NCI-H524 treated with DMSO at 0.1 percent for 48 hours (cell line): ENCODE results near the gene SBF2.
"Not testable (repeated sequence)": the region's sequence is repeated elsewhere in the genome, so short reads cannot be mapped to it uniquely, and the experiment has no call there.

ENCODE experiments used
- DNase-seq: peaks from one replicate; lab custom pipeline; 2025; lab: John Stamatoyannopoulos, UW

The SBF2 gene

DNA sequence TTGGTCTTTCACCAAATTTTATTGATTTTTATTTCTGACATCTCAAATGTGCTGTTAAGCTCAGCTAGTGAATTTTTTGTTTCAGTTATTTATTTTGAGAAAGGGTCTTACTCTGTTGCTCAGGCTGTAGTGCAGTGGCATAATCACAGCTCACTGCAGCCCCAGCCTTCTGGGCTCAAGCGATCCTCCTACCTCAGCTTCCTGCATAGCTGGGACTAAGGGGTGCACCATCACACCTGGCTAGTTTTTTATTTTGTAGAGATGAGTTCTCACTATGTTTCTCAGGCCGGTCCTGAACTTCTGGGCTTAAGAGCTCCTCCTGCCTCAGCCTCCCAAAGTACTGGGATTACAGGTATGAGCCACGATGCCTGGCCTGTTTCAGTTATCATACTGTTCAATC is 282.0 kb downstream of the SBF2 start:
- no peak for DNase-seq

DNA sequence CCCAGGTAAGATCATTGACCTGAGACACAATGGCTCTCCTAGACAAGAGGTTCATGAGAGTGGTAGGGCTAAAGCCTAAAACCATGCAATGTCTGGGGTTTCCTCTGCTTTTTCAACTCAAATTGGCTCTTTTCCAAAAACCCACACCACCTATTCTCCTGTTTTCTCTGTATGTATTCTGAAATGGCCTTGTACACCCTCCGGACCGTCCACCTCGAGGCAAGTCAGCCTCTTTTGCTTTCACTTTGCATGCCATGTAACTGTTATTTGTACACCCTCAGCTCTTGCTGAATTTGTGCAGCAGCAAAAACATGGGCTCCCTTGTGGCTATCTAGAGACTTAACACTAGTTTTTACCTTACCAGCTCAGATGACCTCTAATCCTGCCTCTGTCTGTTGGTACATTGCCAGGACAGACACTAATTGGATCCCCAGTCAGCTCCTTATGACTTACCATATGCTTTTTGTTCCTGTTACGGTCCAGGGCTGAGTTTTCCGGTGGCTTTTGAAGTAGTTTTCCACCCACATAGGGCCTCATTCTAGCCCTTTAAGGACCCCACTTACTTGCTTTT is 288.0 kb downstream of the SBF2 start:
- DNase-seq, result peak; percentile 72

DNA sequence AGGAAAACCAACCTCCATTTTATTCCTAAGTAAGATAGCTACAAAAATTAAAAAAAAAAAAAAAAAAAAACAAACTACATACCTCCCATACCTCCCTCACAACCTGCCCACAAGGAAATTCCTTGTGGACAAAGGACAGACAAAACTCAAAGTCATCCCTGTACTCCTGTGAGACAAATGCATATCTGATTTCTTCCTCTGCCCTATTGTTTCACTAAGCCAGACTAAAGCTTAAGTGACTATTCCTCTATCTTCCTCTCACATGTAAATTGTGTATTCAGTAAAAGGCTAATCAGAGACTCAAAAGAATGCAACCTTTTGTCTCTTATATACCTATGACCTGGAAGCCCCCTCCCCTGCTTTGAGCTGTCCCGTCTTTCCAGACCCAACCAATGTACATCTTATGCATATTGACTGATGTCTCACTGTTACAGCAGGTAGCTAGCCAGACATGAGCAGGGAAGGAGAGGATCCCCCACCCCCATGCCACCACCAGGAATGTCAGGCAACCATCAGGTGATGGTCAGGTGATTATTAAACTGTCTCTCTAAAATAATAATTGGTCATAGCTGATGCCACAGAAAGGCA is 289.4 kb downstream of the SBF2 start:
- DNase-seq, result no peak

DNA sequence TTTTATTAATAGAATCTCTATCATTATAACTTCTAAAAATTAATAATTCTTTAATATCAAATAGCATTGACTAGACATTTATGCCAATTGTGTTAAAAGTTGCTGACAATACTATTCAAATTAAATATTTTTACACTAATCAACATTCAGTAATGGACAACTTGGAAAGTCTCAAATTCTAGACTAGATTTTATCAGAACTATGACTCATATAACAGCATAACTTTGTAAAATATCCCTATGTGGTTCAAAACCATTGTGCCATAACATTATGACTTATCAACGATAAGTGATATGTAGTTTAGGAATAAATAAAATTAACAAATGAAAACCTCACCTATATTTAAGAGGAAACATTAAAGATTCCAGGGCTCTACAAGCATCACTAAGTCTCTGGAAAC is 291.8 kb downstream of the SBF2 start:
- DNase-seq, result no peak

DNA sequence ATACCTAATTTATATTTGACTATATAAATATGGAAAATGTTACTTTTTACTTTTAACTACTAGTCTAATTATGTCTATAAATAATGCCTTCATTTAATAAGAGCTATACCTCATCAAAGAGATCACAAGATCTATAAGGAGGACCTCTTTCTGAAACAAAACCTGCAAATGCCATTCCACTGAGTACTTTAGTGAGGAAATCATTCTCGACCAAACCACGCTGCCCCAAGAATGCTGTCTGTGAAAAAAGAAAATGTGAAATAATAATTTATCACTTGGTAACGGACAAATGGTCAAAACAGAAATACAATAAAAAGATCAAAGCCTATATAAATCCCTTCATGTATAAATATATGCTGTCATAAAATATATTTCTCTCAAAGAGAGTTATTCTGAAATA is 301.7 kb downstream of the SBF2 start:
- DNase-seq, result no peak

DNA sequence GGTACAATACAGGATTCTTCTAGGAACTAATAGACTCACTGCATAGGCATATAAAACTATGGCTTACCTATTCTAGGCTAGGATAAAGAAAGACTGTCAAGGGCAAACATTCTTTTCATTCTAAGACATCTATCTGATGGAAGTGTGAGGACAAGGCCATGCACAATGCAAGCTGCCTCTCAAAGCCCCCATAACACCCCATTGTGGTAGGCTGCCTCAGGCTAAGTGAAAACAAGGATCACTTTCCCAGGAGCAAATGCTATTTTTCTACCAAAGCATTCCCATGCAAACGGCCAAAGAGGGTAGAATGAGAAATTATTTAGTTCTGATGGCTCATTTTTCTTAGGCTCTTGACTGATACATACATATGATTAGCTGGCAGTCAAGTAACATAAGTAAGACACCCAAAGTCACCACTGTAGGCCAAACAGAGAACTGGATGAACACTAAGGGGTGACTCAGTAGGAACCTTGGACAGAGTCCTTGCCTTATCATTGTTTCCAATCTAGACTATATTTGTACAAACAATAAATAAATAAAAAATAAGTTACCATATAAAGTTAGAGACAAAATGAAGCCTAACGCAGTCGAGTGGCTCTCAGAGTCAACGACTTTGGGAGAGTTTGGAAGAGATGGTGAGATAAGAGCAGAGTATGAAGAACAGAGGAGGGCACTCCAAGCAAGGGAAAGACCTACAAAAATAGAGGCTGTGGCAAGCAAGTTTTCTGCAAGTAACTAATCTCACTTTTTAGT is 303.6 kb downstream of the SBF2 start:
- no peak for DNase-seq

DNA sequence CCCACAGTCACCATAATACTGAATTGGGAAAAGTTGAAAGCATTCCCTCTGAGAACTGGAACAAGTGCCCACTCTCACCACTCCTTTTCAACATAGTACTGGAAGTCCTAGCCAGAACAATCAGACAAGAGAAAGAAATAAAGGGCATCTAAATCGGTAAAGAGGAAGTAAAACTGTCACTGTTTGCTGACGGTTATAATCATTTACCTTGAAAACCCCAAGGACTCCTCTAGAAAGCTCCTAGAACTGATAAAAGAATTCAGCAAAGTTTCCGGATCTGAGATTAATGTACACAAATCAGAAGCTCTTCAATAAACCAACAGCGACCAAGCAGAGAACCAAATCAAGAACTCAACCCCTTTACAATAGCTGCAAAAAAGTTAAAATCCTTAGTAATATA is 306.7 kb downstream of the SBF2 start:
- not testable (repeated sequence) for DNase-seq

DNA sequence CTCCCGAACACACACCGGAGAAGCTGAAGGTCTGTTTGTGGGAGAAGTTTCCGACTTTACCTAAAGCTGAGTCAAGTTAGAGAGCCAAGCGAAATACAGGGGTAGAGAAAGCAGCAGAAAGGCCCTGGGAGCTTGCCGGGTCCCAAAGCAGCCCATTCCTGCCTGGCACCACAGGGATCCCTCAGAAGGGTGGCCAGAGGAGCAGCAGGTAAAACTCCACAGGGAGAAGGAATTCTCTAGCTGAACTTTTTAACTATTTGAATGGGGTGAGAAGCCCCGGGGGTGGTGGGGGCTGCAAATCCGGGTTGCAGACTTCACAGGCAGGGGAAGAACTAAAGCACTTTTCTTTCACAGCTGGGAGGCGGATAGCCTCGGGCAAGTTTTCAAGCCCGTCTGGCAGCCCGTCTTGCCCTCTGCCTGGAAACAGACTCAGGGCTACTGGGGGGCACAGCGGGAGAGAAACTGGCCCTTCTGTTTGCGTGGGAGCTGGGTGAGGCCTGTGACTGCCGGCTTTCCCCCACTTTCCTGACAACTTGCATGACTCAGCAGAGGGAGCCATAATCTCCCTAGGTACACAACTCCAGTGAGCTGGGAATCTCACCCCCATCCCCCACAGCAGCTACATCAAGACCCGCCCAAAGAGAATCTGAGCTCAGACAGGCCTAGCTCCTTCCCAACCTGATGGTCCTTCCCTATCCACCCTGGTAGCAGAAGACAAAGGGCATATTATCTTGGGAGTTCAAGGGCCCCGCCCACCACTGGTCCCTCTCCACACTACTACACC is 311.0 kb downstream of the SBF2 start:
- no peak for DNase-seq

DNA sequence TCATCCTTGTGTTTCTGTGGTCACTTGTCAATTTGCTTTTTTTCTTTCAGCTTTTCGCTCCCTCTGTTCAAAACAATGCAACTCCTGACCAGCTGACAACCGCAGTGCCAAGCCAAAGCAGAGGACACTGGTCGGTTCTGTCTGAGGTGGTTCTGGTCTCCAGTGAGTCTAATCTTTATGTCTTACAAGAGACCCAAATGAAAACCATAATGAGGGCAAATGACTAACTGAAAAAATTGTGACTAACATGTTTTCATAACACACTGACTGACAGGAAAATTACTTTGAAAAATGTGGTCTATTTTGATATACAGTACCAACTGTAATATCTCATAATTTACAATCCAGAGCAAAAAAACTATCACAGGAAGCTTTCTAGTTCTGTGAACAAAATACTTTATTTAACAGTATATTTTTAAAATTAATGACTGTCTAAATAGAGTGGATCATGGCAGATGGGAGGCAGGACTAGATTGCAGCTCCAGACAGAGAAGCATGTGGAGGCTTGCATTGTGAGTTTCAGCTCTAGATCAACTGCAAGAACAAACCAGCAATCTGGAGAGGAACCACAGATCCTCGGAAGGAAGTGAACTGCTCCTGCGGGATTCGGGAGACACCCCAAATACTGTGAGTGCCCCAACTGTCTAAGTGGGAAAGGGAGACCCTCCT is 311.8 kb downstream of the SBF2 start:
- no peak for DNase-seq

DNA sequence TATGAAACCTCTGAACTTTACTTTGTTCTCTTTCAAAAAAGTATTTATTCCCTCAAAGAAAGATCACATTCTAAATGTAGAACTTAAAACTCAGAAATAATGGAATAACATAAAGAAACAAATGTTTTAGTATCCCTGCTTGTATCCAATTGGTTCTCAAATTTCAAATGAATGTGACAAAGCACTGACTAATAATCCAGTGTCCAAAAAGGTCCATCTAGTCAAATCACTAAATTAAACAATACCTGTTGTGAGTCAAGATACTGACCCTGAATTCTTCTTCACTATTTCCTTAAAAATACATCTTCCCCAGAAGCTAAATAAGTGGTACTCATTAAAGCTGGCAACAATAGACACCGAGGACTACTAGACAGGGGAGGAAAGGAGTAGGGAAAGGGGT is 313.1 kb downstream of the SBF2 start:
- no peak for DNase-seq

DNA sequence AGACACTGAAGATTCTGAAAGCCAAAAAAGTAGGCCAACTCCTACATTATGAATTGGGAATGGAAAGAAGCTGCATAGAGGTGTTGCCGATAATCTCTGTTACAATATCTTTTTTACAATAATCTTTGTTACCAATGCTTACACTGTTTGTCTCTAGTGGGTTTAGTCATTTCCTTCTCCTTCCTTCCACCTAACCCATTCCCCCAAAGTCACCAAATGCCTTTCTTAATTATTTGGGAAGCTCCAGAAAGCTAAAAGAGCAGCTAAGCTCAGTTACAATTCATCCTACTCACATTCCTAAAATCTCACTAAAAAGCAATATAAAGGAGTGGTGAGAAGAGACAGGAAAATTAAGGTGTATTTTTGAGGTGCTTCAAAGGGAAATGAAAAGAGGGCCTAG is 316.5 kb downstream of the SBF2 start:
- DNase-seq, result no peak

DNA sequence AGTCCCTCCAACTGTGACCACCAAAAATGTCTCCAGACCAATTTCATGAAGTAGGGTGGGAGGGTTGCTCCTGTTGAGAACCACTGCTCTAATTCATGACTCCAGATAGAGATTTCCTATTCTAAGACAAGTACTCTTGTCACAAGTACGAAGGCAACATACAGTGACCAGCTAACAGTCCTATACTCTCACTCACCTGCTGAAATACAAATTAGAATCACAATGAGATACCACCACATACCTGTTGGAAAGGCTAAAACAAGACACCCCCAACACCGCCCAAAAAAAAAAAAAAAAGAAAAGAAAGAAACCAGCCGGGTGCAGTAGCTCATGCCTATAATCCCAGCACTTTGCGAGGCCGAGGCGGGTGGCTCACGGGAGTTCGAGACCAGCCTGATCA is 319.6 kb downstream of the SBF2 start:
- no peak for DNase-seq

DNA sequence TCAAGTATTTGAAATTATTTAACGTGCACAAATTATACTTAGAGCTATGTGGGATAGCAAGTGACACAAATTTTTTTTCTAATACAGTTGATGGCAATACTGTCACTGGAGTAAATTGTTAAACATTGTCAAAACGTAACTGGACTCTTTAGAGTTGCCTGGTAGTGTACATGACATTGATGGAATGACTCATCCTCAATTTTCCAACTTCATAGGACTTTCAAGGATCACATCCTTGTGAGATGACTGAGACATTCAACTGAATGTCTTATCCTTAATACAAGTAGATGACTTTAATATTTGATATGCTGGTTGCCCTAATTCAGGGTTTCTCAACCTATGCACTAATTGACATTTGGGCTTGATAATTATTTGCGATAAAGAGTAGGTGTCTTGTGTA is 320.1 kb downstream of the SBF2 start:
- DNase-seq, result no peak

DNA sequence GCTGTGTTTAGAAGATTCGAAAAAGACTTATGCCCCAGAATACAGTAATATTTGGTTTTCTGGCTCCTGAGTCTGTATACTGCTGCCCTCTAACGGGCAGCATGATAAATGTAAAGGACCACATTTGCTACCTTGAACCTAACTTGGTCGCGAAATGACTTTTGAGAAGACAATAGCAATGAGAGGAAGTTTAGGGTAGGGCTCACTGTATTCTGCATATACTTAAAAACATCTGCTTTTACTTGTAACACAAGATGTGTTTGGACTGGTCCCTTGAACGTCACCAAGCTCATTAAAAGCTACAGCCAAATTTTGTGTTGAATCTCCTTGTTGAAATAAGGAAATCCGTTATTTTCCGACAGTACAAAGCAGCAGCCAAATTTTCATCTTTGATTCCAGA is 321.0 kb downstream of the SBF2 start:
- no peak for DNase-seq

DNA sequence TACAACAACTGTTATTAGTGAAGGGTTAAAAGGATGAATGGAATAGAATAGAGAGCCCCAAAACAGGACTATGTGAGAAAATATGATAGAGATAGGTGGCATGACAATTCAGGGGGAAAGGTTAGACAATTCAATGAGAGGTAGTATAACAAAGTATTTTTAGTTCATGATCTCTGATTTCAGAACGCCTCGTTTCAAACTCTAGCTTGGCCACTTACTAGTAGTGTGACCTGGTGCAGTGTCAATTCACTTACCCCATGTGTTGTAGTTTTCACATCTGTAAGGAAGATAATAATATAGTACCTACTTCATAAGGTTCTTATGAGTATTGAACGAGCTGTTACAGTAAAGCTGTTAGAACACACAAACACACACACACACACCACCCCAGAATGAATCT is 322.1 kb downstream of the SBF2 start:
- DNase-seq, result no peak

DNA sequence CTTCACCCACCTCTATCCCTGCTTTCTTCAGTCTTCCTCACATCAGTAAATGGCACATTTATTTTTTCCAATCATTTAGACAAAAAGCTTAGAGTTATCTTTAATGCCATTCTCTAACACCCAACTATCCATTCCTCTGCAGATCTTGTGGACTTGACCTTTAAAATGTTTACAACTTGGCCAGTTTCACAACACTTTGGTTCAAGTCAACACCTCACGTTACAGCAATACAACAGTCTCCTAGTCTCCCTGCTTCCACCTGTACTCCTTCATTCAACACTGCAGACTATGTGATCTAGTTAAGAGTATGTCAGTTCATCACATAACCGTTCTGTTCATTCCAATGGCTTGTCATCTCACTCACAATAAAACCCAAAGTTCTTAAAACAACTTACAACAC is 325.0 kb downstream of the SBF2 start:
- DNase-seq, result no peak

DNA sequence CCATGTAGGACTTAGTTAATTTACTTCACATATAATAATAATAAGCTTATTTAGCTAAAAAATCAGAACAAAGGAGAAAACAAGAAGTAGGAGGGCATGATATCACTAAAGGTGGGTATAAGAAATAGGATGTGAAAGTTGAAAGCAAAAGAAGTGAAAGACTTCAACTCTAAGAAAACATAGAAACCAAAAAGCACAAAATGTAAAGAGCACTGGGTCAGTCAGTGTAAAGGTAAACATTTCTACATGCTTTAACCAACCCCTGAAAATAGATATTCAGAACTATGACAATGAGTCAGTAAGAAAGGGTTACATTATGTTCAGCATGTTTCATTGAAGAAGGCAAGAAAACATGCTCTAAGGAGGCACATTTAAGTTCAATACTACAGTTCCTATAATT is 331.3 kb downstream of the SBF2 start:
- no peak for DNase-seq

DNA sequence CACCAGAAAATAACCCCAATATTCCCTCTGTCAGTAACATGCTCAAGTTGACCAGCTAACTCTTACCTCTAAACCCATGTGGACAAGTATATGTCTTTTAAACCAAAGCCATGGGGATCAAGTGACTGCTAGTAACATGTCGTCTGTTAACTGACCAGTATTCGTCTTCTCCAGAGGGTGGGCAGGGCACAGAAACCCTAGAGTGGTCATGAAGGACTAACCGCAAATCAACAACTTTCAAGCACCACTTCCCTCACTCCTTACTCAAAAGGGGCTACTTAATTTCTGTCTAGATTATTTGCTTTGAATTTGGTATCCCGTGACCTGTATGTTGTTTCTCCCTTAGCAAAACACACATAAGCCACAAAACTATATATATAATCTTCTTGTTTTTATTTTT is 336.9 kb downstream of the SBF2 start:
- DNase-seq, result no peak

DNA sequence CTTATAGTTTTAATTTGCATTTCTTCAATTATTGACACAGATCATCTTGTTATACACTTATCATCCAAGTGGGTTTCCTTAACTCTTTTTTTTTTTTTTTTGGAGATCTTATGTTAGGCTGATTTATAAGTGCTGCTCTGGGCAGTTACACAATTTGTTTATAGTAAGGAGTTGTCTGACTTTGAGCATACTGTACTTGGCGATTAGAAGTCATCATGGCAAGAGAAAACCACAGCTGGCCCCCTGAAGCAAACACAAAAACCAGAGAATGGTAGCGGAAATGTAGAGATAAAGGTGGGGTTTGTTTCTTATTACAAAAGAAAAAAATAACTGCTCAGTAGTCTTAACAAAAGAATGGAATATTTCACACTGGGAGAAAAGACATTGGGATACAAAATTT is 337.5 kb downstream of the SBF2 start:
- no peak for DNase-seq

DNA sequence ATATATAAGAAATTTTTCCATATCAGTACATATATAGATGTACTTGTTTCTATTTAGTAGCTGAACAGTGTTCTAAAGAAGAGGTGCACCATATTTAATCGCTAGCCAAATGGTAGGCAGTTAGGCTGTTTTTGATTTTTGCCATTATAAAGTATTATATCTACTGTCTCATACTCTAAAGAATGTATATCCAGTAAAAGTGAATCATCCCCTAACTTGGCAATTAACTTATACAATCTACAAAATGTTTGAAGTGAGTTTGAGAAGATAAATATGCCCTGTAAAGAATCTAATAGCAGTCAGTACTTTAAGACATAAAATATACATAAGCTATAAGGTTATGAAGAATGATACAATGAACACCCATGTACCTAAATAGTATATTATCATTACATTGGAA is 338.6 kb downstream of the SBF2 start:
- DNase-seq, result no peak

DNA sequence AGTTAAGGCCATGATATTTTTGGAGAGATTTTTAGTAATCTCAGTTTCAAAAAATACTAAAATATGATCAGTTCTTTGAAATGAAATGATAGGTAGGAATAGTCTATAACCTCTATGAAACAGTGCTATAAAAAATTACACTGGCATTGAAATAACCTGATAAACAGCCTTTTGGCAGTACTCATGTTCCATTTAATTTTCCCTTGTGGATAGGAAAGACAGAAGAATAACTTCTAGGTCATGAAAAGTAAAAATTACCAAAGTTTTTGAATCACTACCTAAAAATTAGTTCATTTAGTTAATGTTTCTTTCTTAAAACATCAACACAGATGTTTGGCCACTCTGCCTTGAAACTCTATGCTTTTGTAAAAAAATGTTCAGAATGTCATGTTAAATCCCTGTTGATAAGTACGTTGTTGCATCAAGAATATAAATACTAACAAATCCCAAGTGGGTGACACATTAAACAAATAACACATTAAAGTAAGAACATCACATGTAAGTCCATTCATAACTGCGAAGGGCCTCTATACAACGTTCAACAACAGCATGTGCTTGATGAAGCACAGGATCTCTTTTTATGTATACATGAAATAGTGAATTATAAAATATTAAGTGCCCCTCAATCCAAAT is 339.9 kb downstream of the SBF2 start:
- DNase-seq, result no peak
